Measurements from ENCODE around the gene FGF12. TPM values are rescaled to one million over a fixed set of nuclear protein-coding genes. Genes with fewer than 3 reads are reported as not detected.
A peak's percentile ranks its signal among the peaks of the same experiment; 100 is the strongest.

Gene FGF12
- total RNA-seq, 1 donor from 2014 or later, result 6.1 TPM

DNA sequence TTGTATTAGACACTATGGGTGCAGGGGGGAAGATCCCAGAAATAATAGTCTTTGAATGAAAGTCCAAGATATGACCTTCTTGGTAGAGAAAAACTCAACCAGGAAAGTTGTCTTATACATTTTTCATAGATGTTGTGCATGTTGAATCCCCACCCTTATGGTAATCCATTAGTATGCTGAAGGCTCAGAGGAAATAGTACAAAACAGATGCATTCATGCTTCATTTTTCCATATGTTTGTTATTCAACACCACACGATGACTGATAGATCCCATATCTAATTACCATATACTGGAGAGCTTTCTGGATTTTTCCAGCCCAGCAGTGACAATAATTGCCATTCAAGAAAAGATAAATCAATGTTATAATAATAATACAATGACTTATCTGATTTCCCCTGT, 487.4 kb downstream of the FGF12 start:
- Mint-ChIP-seq H3K27me3 (no peaks in the 10 kb centered on the region), H3K27ac (no peak overlapping the region), H3K9me3 (ENCODE audit: low read depth) (peaks cover 7% of the 10 kb centered on the region), H3K36me3 (ENCODE audit: insufficient read depth) (no peaks in the 10 kb centered on the region), H3K4me3 (ENCODE audit: low read depth) (no peak overlapping the region), H3K4me1 (ENCODE audit: low read depth) (no peaks in the 10 kb centered on the region)
- TF ChIP-seq, protein P1, sequence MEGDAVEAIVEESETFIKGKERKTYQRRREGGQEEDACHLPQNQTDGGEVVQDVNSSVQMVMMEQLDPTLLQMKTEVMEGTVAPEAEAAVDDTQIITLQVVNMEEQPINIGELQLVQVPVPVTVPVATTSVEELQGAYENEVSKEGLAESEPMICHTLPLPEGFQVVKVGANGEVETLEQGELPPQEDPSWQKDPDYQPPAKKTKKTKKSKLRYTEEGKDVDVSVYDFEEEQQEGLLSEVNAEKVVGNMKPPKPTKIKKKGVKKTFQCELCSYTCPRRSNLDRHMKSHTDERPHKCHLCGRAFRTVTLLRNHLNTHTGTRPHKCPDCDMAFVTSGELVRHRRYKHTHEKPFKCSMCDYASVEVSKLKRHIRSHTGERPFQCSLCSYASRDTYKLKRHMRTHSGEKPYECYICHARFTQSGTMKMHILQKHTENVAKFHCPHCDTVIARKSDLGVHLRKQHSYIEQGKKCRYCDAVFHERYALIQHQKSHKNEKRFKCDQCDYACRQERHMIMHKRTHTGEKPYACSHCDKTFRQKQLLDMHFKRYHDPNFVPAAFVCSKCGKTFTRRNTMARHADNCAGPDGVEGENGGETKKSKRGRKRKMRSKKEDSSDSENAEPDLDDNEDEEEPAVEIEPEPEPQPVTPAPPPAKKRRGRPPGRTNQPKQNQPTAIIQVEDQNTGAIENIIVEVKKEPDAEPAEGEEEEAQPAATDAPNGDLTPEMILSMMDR (IDR thresholded peaks at IDR 0.05; ENCODE audit: unreplicated experiment), result no peak
- no peak for DNase-seq (ENCODE audit: low spot score, unreplicated experiment)

DNA sequence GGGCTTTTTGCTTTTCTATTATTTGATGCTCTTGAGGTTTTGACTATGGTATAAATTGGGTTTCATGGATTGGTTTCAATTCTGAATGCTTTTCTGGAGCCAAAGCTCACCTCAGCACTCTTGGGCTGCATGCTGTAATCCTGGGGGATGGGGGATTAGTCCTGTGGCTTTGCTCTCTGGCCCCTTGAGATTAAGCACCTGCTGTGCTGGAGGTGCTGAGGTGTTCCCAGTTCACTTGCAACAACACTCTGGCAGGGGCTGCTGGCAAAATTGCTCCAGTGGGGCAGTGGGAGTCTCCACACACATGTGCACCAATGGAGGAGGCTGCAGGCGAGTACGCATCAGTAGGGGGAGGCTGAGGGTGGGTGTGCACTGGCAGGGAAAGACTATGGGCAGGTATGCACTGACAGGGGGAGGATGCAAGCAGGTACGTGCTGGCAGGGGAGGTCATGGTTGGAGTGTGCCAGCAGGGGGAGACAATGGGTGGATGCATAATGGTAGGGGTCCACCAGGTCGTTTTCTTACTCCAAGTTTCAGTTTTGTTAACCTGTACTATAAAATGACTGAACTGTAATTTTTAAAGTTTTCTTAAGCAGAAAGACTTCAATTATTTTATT, 489.2 kb downstream of the FGF12 start:
- TF ChIP-seq, protein P1 (IDR thresholded peaks at IDR 0.05; ENCODE audit: unreplicated experiment), result peak; percentile 37
- no peaks in the 10 kb centered on the region for H3K27me3 Mint-ChIP-seq
- H3K4me3 Mint-ChIP-seq (ENCODE audit: low read depth), result no peak overlapping the region
- no peaks in the 10 kb centered on the region for H3K36me3 Mint-ChIP-seq (ENCODE audit: insufficient read depth)
- H3K9me3 Mint-ChIP-seq (ENCODE audit: low read depth), result peaks cover 10% of the 10 kb centered on the region
- H3K27ac Mint-ChIP-seq, result no peak overlapping the region
- DNase-seq (ENCODE audit: low spot score, unreplicated experiment), result no peak
- H3K4me1 Mint-ChIP-seq (ENCODE audit: low read depth), result no peaks in the 10 kb centered on the region

DNA sequence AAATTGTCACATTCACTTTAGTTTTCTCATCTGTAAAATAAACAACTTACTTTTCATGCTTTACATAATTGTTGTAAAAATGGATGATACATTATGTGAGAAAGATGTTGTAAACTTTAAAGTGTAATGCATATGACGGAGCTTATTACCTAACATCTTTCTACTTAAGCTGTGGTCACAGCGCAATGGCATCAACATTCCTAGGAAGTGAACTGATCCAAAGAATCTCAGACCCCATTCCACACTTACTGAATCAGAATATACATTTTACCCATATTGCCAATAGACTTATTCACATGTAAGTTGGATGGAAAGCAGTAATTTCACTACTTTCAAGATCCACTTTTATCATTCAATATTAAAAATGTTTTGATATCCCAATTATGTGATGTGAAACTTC, 497.5 kb downstream of the FGF12 start:
- no peak overlapping the region for H3K27ac Mint-ChIP-seq
- no peak overlapping the region for H3K4me3 Mint-ChIP-seq (ENCODE audit: low read depth)
- no peaks in the 10 kb centered on the region for H3K4me1 Mint-ChIP-seq (ENCODE audit: low read depth)

DNA sequence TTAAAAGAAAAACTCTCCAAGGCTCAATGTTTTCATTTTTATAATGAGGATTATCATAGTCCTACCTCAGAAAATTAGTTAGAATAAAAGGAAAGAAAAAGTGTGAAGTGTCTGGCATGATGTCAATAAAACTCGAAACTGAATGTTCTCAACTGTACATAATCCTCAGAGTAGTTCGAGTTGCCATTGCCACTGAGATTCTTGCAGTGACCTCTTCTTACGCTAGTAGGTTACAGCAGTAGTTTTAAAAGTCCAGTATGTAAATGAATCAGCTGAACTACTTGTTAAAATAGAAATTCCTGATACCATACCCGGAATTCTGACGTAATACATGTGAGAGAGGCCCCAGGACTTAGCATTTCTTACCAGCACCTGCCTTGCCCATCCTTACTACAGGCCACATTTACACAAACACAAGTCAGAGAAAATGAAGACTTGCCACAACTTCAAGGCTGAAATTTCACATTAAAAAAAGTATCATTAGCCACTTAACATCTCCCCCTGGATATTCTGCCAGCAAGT, 502.6 kb downstream of the FGF12 start:
- no peak for DNase-seq (ENCODE audit: low spot score, unreplicated experiment)
- no peaks in the 10 kb centered on the region for H3K27me3 Mint-ChIP-seq
- H3K4me3 Mint-ChIP-seq (ENCODE audit: low read depth), result no peak overlapping the region
- TF ChIP-seq, protein P1 (IDR thresholded peaks at IDR 0.05; ENCODE audit: unreplicated experiment), result no peak
- no peaks in the 10 kb centered on the region for H3K9me3 Mint-ChIP-seq (ENCODE audit: low read depth)
- no peaks in the 10 kb centered on the region for H3K4me1 Mint-ChIP-seq (ENCODE audit: low read depth)
- H3K36me3 Mint-ChIP-seq (ENCODE audit: insufficient read depth), result no peaks in the 10 kb centered on the region
- H3K27ac Mint-ChIP-seq, result no peak overlapping the region

More for the DNA sequence above, 497.5 kb downstream of the FGF12 start:
- TF ChIP-seq, protein P1 (IDR thresholded peaks at IDR 0.05; ENCODE audit: unreplicated experiment), result no peak
- no peaks in the 10 kb centered on the region for H3K27me3 Mint-ChIP-seq
- DNase-seq (ENCODE audit: low spot score, unreplicated experiment), result no peak
- peaks cover 8% of the 10 kb centered on the region for H3K9me3 Mint-ChIP-seq (ENCODE audit: low read depth)
- no peaks in the 10 kb centered on the region for H3K36me3 Mint-ChIP-seq (ENCODE audit: insufficient read depth)

DNA sequence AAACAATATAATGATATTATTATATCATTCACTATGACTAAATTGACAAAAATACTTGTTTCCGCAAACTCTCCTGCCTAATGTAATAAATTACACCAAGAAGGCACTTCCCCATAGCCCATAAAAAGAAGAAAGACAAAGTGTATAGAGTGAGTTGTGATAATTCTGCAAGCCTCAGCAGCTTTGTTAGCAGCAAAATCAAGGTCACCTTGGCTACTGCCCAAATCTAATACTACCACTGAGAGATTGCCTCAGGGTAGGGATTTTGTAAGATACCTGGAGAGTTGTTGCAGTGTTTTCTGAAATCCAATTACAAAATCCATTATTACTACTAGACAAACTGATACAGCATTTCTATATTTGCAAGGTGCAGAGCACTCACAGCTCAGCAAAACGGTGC, 503.5 kb downstream of the FGF12 start:
- H3K4me1 Mint-ChIP-seq (ENCODE audit: low read depth), result no peaks in the 10 kb centered on the region
- TF ChIP-seq, protein P1 (IDR thresholded peaks at IDR 0.05; ENCODE audit: unreplicated experiment), result no peak
- H3K27me3 Mint-ChIP-seq, result no peaks in the 10 kb centered on the region
- no peaks in the 10 kb centered on the region for H3K36me3 Mint-ChIP-seq (ENCODE audit: insufficient read depth)
- DNase-seq (ENCODE audit: low spot score, unreplicated experiment), result no peak
- no peaks in the 10 kb centered on the region for H3K9me3 Mint-ChIP-seq (ENCODE audit: low read depth)
- H3K4me3 Mint-ChIP-seq (ENCODE audit: low read depth), result no peak overlapping the region
- H3K27ac Mint-ChIP-seq, result no peak overlapping the region

All from progenitor cell of endocrine pancreas (in vitro differentiated cells).